NCI-H1417 (cell line): Measurements from ENCODE around the gene ACO1.
A peak's percentile ranks its signal among the peaks of the same experiment; 100 is the strongest.

Source experiments
- DNase-seq, 3 experiments: peaks; one replicate each; lab custom pipeline; 2025; lab: John Stamatoyannopoulos, UW

Gene ACO1

DNA sequence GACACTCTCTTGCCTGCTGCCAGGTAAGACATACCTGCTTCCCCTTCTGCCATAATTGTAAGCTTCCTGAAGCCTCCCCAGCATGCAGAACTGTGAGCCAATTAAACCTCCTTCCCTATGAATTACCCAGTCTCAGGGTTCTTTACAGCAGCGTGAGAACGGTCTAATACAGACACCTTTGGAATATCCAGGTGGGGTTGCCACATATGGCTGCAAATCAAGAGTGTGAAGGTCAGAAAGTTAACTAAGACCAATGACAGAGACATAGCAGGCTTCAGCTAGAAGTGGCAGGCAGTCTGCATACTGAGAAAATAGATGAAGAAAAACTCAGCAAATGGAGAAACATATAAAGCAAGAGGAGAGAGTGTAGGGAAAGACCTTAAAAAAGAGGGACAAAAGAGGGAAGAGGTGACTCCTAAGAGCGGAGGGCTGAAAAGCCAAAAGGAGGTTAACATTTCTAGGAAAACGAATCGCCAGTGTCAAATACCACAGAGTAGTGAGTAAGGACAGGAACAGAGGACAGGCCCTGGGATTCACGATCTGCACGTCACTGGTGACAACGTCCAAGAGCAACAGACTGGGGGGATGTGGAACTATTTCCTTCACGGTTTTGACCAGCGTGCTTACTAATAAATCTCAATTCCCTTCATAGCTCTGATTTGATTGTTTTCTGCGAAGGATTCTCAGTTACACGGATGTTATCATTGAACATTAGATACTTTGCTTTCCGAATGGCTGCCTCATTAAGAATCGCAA, 1.7 kb upstream of the ACO1 start:
- peak in 2 of 3 experiments; percentile 33 to 63 for DNase-seq

DNA sequence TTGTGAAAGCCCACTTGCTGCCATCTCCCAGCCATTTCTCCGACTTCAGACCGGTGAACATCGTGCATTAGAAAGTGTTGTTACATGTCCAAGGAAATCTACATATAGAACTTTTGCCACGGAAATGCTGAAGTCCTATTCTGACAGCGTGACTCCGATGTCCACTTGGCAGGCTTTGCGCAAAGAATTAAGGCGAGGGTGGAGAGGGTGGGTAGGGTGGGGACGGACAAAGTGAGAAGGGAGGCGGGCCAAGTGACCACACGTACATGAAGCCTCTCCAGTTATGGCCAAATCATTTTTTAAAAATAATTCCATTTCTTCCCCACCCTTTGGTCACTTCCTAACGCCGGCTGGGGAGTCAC, 460 bp upstream of the ACO1 start:
- DNase-seq: no peak

GRCh38 chr9:32385152-32385884, 875 bp downstream of the ACO1 start:
- DNase-seq: no peak

GRCh38 chr9:32385885-32386283, 1.4 kb downstream of the ACO1 start:
- DNase-seq: no peak

DNA sequence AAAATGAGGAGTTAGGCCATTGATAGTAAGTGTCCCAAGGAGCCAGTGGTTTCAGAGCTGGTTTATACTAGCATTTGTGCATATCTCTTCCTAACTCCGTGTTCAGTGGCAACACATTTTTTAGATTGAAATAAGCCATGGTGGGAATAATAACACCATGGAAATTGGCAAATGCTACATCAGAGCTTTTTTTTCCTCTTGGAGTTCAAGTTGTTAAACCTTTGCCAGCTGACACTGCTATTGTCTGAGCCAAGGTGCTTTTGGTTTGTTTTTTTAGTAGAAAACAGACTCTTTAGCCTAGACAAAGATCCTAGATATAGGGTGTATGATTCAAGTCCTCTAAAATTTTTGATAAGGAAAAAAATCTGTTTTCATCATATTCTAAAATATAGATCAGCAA, 2.8 kb downstream of the ACO1 start:
- no peak for DNase-seq

DNA sequence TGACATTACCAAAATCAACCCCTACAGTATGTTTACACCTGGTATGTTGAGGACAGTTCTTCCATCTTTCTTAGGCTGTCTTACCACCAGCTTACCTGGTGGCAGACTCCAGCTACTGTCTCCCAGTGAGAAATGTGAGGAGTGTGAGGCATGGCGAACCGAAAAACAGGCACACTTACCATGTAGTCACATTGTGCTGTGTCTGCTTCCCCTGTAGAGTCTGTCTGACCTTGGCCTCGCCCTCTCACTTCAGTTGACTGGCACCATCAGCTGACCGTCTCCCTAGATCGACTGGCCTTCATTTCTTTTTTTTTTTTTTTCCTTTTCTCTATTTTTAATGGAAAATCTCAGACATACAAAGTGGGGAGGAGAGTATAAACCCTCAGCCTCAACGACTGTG, 4.9 kb downstream of the ACO1 start:
- no peak for DNase-seq

DNA sequence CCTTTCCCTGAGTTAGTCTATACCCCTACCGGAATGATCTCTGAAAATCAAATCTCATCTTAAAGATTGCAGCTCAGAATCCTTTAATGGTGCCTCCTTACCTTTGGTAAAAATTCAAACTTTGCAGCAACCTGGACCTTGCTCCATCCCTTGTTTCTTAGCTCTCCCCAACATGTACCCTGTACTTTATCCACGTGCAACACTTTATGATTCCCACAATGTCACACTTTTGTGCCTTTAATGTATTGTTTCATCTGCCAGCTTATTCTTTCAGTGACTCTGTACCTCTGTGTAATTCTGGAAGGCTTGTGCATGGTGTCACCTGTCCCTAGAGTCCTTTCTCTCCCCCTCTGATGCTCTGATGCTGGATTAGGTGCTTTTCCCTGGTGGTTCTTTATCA, 9.5 kb downstream of the ACO1 start:
- no peak for DNase-seq

DNA sequence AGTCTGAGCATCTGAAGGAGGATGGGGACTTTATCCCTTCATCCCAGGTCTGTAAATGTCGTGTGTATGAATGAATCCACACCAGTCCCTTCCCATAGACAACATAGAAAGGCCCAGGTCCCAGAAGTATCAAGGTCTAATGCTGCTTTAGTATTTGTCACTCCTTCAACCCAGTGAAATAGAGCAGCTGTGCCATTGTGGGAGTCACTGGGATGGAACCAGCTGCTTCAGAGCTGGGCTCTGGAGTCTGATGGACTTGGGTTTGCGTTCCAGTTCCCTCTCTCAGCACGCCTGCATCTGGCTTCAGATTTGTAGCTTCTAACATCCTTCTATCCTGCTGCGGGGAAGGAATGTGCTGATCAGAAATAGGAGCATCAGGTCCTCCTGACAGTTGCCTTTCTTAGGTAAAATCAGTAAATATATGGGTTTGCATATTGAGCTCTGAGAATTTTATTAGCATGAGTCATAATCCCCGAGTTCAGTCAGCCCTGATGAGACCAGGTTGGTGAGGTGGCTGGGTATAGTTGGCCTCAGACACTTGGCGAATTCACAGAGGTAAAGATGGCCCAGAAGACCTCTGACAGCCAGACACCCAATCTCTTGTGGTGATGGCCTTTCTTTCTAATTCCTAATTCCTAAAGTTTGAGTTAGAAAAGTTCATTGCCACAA, 10.1 kb downstream of the ACO1 start:
- no peak for DNase-seq

- no peak for DNase-seq
Observed at GRCh38 chr9:32395510-32396216, 11.2 kb downstream of the ACO1 start.

- no peak for DNase-seq
Observed at GRCh38 chr9:32398207-32398606, 13.8 kb downstream of the ACO1 start.

DNA sequence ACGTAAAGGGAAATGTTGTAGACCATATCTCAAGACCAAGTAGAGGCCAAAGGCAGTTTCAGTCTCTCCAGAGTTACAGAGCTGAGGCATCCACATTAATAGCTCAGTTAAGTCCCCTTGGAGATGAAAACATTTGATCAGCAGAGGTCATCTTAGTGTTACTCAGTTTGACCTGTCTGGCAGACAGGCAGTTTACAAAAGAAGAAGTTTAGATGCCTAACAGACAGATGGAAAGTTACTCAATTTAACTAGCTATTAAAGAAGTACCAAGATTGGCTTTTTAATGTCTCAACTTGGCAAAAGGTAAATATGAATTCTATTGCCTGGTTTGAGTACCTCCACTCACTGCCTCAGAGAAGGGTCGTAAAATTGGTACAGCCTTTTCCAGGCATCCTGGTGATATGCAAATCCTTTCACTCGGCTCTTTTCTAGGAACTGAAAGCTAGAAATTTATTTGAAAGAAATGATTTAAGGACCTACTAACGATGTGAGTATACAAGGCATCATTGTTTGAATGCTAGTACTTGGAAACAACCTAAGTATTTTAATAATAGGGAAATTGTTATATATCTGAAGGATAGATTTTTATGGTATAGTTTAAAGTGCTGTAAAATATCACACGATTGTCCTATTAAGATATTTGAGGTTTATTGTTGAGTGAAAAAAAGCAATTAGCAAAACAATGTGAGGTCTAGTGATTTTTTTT, 14.8 kb downstream of the ACO1 start:
- peak in 1 of 3 experiments; percentile 10 for DNase-seq

- DNase-seq: no peak
Observed at GRCh38 chr9:32401488-32401887, 17.0 kb downstream of the ACO1 start.

DNA sequence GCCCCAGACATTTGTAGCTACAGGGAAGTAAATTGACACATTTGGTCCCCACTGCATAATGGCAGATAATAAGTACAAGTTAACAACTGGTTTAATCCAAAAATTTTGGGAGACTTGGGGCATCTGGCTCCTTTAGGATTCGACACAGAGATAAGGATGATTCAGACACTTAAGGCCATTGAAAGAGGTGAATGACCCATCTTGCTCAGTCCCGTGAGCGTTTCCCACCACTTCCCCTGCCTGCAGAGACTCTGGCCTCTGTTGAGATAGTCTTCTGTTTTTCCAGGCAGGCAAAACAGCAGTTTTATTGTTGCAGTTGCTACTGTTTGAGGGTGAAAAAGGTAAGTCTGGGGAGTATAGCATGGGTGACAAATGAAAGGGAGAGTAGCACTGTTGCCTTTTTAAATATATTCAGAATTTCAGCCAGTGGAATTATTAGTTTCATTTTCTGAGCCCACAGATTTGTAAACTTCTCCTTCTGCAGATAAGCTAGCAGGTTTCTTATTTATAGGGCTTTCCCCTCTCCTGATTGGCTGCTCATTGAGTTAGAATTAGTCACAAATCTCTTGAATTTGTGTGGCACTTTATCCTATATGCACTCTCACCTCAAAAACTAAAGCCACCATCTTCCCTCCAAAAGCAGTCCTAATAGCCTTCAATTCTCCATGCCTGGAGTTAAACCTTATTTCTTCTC, 19.3 kb downstream of the ACO1 start:
- no peak for DNase-seq

- no peak for DNase-seq
Observed at GRCh38 chr9:32404402-32404801, 20.0 kb downstream of the ACO1 start.

DNA sequence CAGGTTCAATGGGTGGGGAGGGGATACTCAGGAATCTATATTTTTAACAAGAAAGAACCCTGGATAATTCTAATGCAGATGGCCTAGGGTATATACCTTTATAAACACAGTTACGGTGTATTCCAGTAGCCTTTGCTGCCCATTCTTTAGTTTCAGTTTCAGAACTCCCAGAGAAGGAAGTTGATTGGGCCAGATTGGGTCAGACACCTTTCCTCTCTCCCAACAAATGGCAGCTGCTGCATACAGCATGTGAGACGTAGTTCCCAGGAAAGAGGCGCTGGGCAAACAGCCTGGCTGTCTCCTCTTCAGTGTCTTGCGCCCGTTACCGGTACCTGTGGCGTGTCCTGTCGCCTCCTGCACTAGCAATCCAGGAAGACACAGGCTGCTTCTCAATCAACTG, 20.4 kb downstream of the ACO1 start:
- no peak for DNase-seq

DNA sequence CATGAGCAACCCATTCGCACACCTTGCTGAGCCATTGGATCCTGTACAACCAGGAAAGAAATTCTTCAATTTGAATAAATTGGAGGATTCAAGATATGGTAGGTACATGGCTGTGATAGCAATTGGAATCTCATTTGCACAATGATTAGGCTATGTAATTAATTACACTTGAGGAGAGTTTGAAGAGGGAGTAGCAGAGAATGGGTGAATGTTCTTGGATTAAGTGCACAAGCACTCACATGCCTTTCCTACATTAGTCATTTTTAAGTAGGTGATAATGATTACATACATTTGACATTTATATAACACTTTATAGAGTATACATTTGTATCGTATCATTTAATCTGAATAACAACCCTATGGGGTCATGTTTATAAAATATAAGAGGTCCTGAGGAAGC, 21.1 kb downstream of the ACO1 start:
- DNase-seq: no peak

GRCh38 chr9:32406046-32406445, 21.6 kb downstream of the ACO1 start:
- no peak for DNase-seq

- DNase-seq: no peak
Observed at GRCh38 chr9:32411753-32412152, 27.3 kb downstream of the ACO1 start.

- no peak for DNase-seq
Observed at GRCh38 chr9:32412440-32412839, 28.0 kb downstream of the ACO1 start.

GRCh38 chr9:32413424-32413823, 29.0 kb downstream of the ACO1 start:
- no peak for DNase-seq

- peak in 1 of 3 experiments; percentile 24 for DNase-seq
Observed at GRCh38 chr9:32414856-32415255, 30.4 kb downstream of the ACO1 start.
